Parathyroid adenoma (tissue), 2 donors: ENCODE results near the gene DUSP2.

Experiments used
- H2AFZ ChIP-seq: fragments of 300-600 bp; sonication (generic); one replicate; pipeline ENCODE4 v1.7.0; 2017; ENCODE audit warnings: antibody characterized with exemption, mild to moderate bottlenecking
- H3K27ac ChIP-seq: fragments of 300-600 bp; sonication (generic); one replicate; pipeline ENCODE4 v1.7.0; 2017
- H3K27me3 ChIP-seq: fragments of 300-600 bp; sonication (generic); one replicate; pipeline ENCODE4 v1.7.0; 2017; ENCODE audit warnings: low read length; ENCODE audit not compliant: control insufficient read depth, insufficient read depth
- H3K36me3 ChIP-seq: fragments of 300-600 bp; sonication (generic); one replicate; pipeline ENCODE4 v1.7.0; 2017; ENCODE audit warnings: low read length; ENCODE audit not compliant: control insufficient read depth, insufficient read depth
- H3K4me1 ChIP-seq: fragments of 300-600 bp; sonication (generic); one replicate; pipeline ENCODE4 v1.7.0; 2017; ENCODE audit warnings: control low read depth
- H3K4me2 ChIP-seq: fragments of 300-600 bp; sonication (generic); one replicate; pipeline ENCODE4 v1.7.0; 2017; ENCODE audit warnings: low read length
- H3K4me3 ChIP-seq: fragments of 300-600 bp; sonication (generic); one replicate; pipeline ENCODE4 v1.7.0; 2017; ENCODE audit warnings: low read depth, low read length
- H3K79me2 ChIP-seq: fragments of 300-600 bp; sonication (generic); one replicate; pipeline ENCODE4 v1.7.0; 2017; ENCODE audit warnings: control low read depth
- H3K9ac ChIP-seq: fragments of 300-600 bp; sonication (generic); one replicate; pipeline ENCODE4 v1.7.0; 2017; ENCODE audit warnings: mild to moderate bottlenecking
- H3K9me3 ChIP-seq: fragments of 300-600 bp; sonication (generic); one replicate; pipeline ENCODE4 v1.7.0; 2017; ENCODE audit warnings: low read length; ENCODE audit not compliant: control insufficient read depth
- CTCF ChIP-seq: fragments of 300-600 bp; sonication (generic); IDR thresholded peaks from one replicate; pipeline ENCODE4 v1.7.0; 2017; ENCODE audit warnings: antibody characterized with exemption, mild to moderate bottlenecking
- donor health status: primary hyperparathyroidism.

DUSP2 gene

GRCh38 chr2:96095116-96095636, 50.1 kb downstream of the DUSP2 start:
- TF ChIP-seq CTCF, result no peak
- H3K4me2 ChIP-seq, result no peak overlapping the region

GRCh38 chr2:96093528-96093927, 51.7 kb downstream of the DUSP2 start:
- Histone ChIP-seq H3K36me3 (no peaks in the 10 kb centered on the region), H3K9me3 (no peaks in the 10 kb centered on the region), H3K27ac (no peak overlapping the region), H2AFZ (no peak overlapping the region), H3K79me2 (no peaks in the 10 kb centered on the region), H3K27me3 (no peaks in the 10 kb centered on the region), H3K4me2 (no peak overlapping the region), H3K4me3 (no peak overlapping the region), H3K9ac (no peak overlapping the region), H3K4me1 (no peaks in the 10 kb centered on the region)
- no peak for TF ChIP-seq CTCF

More at GRCh38 chr2:96095116-96095636, 50.1 kb downstream of the DUSP2 start:
- Histone ChIP-seq H3K27ac (no peak overlapping the region), H2AFZ (no peak overlapping the region), H3K9ac (no peak overlapping the region), H3K27me3 (no peaks in the 10 kb centered on the region), H3K9me3 (no peaks in the 10 kb centered on the region), H3K36me3 (no peaks in the 10 kb centered on the region), H3K4me3 (no peak overlapping the region), H3K79me2 (no peaks in the 10 kb centered on the region), H3K4me1 (no peaks in the 10 kb centered on the region)
